GM23338 (cell line): ENCODE data around the gene RAB36. TPM values are rescaled to one million over a fixed set of nuclear protein-coding genes. Genes with fewer than 3 reads are reported as not detected.

Experiments used
- ATAC-seq: fragments of 200-7000 bp; cut with Tn5 transposase; 3 replicates; pipeline ENCODE4 v1.9.1; 2020
- DNase-seq: peaks from one replicate; pipeline ENCODE4 v3.0.0-alpha.2; 2015; ENCODE audit warnings: low spot score
- H2AFZ ChIP-seq: fragments of 200-600 bp; sonication (generic); 2 replicates; pipeline ENCODE4 v1.8.0; 2016; ENCODE audit warnings: antibody characterized with exemption, mild to moderate bottlenecking, moderate library complexity
- H3F3A ChIP-seq: fragments of 200-600 bp; sonication (generic); replicated peaks from 2 replicates; pipeline ENCODE4 v1.8.0; 2017; ENCODE audit warnings: antibody characterized with exemption, mixed run types, low read depth
- H3K27ac ChIP-seq: fragments of 200-600 bp; sonication (generic); 2 replicates; pipeline ENCODE4 v1.6.1; 2016; ENCODE audit warnings: low read depth
- H3K27me3 ChIP-seq: fragments of 200-600 bp; sonication (generic); 2 replicates; pipeline ENCODE4 v1.8.0; 2016; ENCODE audit warnings: mild to moderate bottlenecking, mixed run types, moderate library complexity; ENCODE audit not compliant: insufficient read depth
- H3K36me3 ChIP-seq: fragments of 200-600 bp; sonication (generic); 2 replicates; pipeline ENCODE4 v1.8.0; 2016; ENCODE audit warnings: mild to moderate bottlenecking; ENCODE audit not compliant: insufficient read depth
- H3K4me1 ChIP-seq: fragments of 200-600 bp; sonication (generic); 2 replicates; pipeline ENCODE4 v1.8.0; 2016; ENCODE audit warnings: mild to moderate bottlenecking, moderate library complexity; ENCODE audit not compliant: insufficient read depth
- H3K4me2 ChIP-seq: fragments of 200-600 bp; sonication (generic); 2 replicates; pipeline ENCODE4 v1.7.1; 2017; ENCODE audit warnings: mixed run types
- H3K4me3 ChIP-seq: fragments of 200-600 bp; sonication (generic); 2 replicates; pipeline ENCODE4 v1.6.1; 2016; ENCODE audit warnings: mixed run types
- H3K79me2 ChIP-seq: fragments of 200-600 bp; sonication (generic); replicated peaks from 2 replicates; pipeline ENCODE4 v1.8.0; 2017; ENCODE audit warnings: mild to moderate bottlenecking; ENCODE audit not compliant: insufficient read depth
- H3K9me2 ChIP-seq: fragments of 200-600 bp; sonication (generic); 2 replicates; pipeline ENCODE4 v1.8.0; 2017; ENCODE audit not compliant: insufficient read depth
- H4K20me1 ChIP-seq: fragments of 200-600 bp; sonication (generic); replicated peaks from 2 replicates; pipeline ENCODE4 v1.8.0; 2017; ENCODE audit warnings: mild to moderate bottlenecking; ENCODE audit not compliant: insufficient read depth
- H3K27ac Mint-ChIP-seq: 2 replicates; pipeline ENCODE4 v1.8.0; 2020; ENCODE audit warnings: inconsistent platforms, mild to moderate bottlenecking, moderate library complexity, mixed read lengths
- H3K27me3 Mint-ChIP-seq: 3 replicates; pipeline ENCODE4 v1.8.0; 2022; ENCODE audit warnings: low read depth, mild to moderate bottlenecking, moderate library complexity, mixed read lengths, inconsistent platforms; ENCODE audit not compliant: insufficient read depth, poor library complexity
- H3K36me3 Mint-ChIP-seq: 3 replicates; pipeline ENCODE4 v1.8.0; 2021; ENCODE audit warnings: low read depth, mild to moderate bottlenecking, inconsistent platforms, moderate library complexity, mixed read lengths
- H3K4me1 Mint-ChIP-seq: 3 replicates; pipeline ENCODE4 v1.8.0; 2020; ENCODE audit warnings: mild to moderate bottlenecking, inconsistent platforms, mixed read lengths
- H3K4me3 Mint-ChIP-seq: 3 replicates; pipeline ENCODE4 v1.8.0; 2021; ENCODE audit warnings: moderate library complexity, mild to moderate bottlenecking, inconsistent platforms, mixed read lengths
- H3K9me3 Mint-ChIP-seq: 3 replicates; pipeline ENCODE4 v1.8.0; 2020; ENCODE audit warnings: moderate library complexity, mild to moderate bottlenecking, inconsistent platforms, mixed read lengths
- CREB1 ChIP-seq: fragments of 250-450 bp; sonication (Bioruptor Pico); IDR thresholded peaks from 2 replicates; pipeline ENCODE4 v1.5.0; 2020; ENCODE audit warnings: low read depth, mild to moderate bottlenecking, moderate library complexity
- EZH2 ChIP-seq: fragments of 200-600 bp; sonication (generic); IDR thresholded peaks from one replicate; pipeline ENCODE4 v1.8.0; 2017; ENCODE audit warnings: antibody characterized with exemption, mild to moderate bottlenecking, low read depth; ENCODE audit not compliant: unreplicated experiment
- EZH2phosphoT487 ChIP-seq: fragments of 200-600 bp; sonication (generic); IDR thresholded peaks from one replicate; pipeline ENCODE4 v1.8.1; 2018; ENCODE audit warnings: antibody characterized with exemption; ENCODE audit not compliant: unreplicated experiment
- JUNB ChIP-seq: IDR thresholded peaks from one replicate; pipeline ENCODE4 v1.6.1; 2016; ENCODE audit warnings: antibody characterized with exemption; ENCODE audit not compliant: unreplicated experiment
- NANOG ChIP-seq: IDR thresholded peaks from 2 replicates; pipeline ENCODE4 v1.6.1; 2016; ENCODE audit warnings: antibody characterized with exemption, borderline replicate concordance
- POLR2AphosphoS5 ChIP-seq: IDR thresholded peaks from 2 replicates; pipeline ENCODE4 v1.6.1; 2016; ENCODE audit warnings: antibody characterized with exemption, low read depth
- REST ChIP-seq: IDR thresholded peaks from one replicate; pipeline ENCODE4 v1.6.1; 2018; ENCODE audit warnings: antibody characterized with exemption; ENCODE audit not compliant: unreplicated experiment
- STAT1 ChIP-seq: IDR thresholded peaks from one replicate; pipeline ENCODE4 v1.6.1; 2016; ENCODE audit warnings: antibody characterized with exemption; ENCODE audit not compliant: unreplicated experiment
- ZNF114 ChIP-seq: fragments of 250-450 bp; sonication (Bioruptor Pico); IDR thresholded peaks from 2 replicates; pipeline ENCODE4 v1.5.0; 2020; ENCODE audit warnings: mild to moderate bottlenecking, moderate library complexity
- ZNF331 ChIP-seq: fragments of 250-450 bp; sonication (Bioruptor Pico); IDR thresholded peaks from 2 replicates; pipeline ENCODE4 v1.5.0; 2020; ENCODE audit warnings: low read depth, mild to moderate bottlenecking, moderate library complexity
- polyA plus RNA-seq: library from polyadenylated mRNA; unstranded; fragments of >200 nt; fragmentation: Nextera tagmentation; extraction: Ambion mirVana; gene quantifications from 2 replicates; pipeline ENCODE4 v1.2.1, GENCODE V29; 2016
- total RNA-seq: library from RNA; depleted of rRNA; stranded (reverse); fragments of >200 nt; shearing (Covaris generic); gene quantifications from 2 replicates; pipeline ENCODE4 v1.2.3, GENCODE V29; 2014
- TF ChIP-seq, protein P1 (sequence below): fragments of 250-450 bp; sonication (Bioruptor Pico); IDR thresholded peaks from 2 replicates; pipeline ENCODE4 v1.5.0; 2020; ENCODE audit warnings: mild to moderate bottlenecking, moderate library complexity
- TF ChIP-seq, protein P2 (sequence below): IDR thresholded peaks from 2 replicates; pipeline ENCODE4 v1.6.1; 2016; ENCODE audit warnings: antibody characterized with exemption
- TF ChIP-seq, protein P3 (sequence below), 2 experiments: fragments of 200-600 bp in 1 of 2; sonication (generic) in 1 of 2; conservative IDR thresholded peaks; 2 replicates each; pipeline versions ENCODE4 v1.5.1 to v1.6.1; 2016 to 2017; ENCODE audit warnings: antibody characterized with exemption in 2 of 2, low read depth in 2 of 2, mild to moderate bottlenecking in 2 of 2, moderate library complexity in 1 of 2

RAB36 gene
- total and polyA plus RNA-seq, 2 experiments from 2014 or later: 0.58 to 1.2 TPM

DNA sequence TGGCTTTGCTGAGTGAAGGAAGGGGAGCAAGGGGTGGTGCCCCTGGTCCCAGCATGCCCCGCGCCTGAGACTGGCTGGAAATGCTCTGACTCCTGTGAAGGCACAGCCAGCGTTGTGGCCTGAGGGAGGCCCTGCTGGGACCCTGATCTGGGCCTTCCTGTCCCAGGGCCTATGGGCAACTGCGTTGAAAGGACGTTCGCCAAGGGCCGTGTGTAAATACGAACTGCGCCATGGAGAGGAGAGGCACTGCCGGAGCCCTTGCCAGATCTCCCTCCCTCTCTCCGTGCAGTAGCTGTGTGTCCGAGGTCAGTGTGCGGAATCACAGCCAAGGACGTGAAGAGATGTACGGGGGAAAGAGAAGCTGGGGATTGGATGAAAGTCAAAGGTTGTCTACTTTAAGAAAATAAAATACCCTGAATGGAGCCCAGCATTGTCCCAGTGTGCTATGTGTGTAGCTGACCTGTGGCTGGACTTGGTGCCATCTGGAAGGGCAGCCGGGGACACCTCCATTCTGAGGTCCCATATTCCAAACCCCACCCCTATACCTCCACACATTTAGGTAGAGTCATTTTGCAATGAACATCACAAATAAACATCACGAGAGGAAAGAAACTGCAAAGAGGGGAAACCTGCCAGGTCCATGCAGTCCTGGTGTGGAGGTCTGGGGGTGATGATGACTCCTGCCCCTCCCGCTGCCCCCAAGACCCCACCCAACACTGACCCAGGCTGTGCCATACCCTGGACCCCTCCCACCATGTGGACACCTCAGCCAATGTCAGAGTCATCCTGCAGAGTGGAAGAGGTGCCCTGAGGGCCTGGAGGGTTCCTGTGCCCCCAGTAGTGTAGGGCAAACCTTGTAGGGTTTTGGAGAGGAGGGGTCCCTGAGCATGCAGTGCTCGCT is 20.4 kb upstream of the RAB36 start:
- Histone ChIP-seq H3K9me2 (no peaks in the 10 kb centered on the region), H3K27me3 (no peaks in the 10 kb centered on the region), H3K36me3 (no peaks in the 10 kb centered on the region), H2AFZ (no peak overlapping the region), H3K79me2 (no peaks in the 10 kb centered on the region), H3K4me1 (no peaks in the 10 kb centered on the region), H3K4me3 (no peak overlapping the region), H3K27ac (no peak overlapping the region), H3F3A (no peaks in the 10 kb centered on the region), H3K4me2 (no peak overlapping the region), H4K20me1 (no peaks in the 10 kb centered on the region)
- no peak overlapping the region for H3K4me3 Mint-ChIP-seq
- no peak overlapping the region for H3K27ac Mint-ChIP-seq
- DNase-seq: no peak
- no peaks in the 10 kb centered on the region for H3K9me3 Mint-ChIP-seq
- H3K27me3 Mint-ChIP-seq: peaks cover 17% of the 10 kb centered on the region
- TF ChIP-seq, protein P1, sequence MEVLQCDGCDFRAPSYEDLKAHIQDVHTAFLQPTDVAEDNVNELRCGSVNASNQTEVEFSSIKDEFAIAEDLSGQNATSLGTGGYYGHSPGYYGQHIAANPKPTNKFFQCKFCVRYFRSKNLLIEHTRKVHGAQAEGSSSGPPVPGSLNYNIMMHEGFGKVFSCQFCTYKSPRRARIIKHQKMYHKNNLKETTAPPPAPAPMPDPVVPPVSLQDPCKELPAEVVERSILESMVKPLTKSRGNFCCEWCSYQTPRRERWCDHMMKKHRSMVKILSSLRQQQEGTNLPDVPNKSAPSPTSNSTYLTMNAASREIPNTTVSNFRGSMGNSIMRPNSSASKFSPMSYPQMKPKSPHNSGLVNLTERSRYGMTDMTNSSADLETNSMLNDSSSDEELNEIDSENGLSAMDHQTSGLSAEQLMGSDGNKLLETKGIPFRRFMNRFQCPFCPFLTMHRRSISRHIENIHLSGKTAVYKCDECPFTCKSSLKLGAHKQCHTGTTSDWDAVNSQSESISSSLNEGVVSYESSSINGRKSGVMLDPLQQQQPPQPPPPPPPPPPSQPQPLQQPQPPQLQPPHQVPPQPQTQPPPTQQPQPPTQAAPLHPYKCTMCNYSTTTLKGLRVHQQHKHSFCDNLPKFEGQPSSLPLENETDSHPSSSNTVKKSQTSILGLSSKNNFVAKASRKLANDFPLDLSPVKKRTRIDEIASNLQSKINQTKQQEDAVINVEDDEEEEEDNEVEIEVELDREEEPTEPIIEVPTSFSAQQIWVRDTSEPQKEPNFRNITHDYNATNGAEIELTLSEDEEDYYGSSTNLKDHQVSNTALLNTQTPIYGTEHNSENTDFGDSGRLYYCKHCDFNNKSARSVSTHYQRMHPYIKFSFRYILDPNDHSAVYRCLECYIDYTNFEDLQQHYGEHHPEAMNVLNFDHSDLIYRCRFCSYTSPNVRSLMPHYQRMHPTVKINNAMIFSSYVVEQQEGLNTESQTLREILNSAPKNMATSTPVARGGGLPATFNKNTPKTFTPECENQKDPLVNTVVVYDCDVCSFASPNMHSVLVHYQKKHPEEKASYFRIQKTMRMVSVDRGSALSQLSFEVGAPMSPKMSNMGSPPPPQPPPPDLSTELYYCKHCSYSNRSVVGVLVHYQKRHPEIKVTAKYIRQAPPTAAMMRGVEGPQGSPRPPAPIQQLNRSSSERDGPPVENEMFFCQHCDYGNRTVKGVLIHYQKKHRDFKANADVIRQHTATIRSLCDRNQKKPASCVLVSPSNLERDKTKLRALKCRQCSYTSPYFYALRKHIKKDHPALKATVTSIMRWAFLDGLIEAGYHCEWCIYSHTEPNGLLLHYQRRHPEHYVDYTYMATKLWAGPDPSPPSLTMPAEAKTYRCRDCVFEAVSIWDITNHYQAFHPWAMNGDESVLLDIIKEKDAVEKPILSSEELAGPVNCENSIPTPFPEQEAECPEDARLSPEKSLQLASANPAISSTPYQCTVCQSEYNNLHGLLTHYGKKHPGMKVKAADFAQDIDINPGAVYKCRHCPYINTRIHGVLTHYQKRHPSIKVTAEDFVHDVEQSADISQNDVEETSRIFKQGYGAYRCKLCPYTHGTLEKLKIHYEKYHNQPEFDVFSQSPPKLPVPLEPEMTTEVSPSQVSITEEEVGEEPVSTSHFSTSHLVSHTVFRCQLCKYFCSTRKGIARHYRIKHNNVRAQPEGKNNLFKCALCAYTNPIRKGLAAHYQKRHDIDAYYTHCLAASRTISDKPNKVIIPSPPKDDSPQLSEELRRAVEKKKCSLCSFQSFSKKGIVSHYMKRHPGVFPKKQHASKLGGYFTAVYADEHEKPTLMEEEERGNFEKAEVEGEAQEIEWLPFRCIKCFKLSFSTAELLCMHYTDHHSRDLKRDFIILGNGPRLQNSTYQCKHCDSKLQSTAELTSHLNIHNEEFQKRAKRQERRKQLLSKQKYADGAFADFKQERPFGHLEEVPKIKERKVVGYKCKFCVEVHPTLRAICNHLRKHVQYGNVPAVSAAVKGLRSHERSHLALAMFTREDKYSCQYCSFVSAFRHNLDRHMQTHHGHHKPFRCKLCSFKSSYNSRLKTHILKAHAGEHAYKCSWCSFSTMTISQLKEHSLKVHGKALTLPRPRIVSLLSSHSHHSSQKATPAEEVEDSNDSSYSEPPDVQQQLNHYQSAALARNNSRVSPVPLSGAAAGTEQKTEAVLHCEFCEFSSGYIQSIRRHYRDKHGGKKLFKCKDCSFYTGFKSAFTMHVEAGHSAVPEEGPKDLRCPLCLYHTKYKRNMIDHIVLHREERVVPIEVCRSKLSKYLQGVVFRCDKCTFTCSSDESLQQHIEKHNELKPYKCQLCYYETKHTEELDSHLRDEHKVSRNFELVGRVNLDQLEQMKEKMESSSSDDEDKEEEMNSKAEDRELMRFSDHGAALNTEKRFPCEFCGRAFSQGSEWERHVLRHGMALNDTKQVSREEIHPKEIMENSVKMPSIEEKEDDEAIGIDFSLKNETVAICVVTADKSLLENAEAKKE (CRISPR knock-in tag): no peak
- TF ChIP-seq EZH2phosphoT487 (no peak), EZH2 (no peak), JUNB (no peak), REST (no peak), CREB1 (CRISPR knock-in tag) (no peak), ZNF331 (CRISPR knock-in tag) (no peak), NANOG (no peak), ZNF114 (CRISPR knock-in tag) (no peak), POLR2AphosphoS5 (no peak), STAT1 (no peak)
- TF ChIP-seq, protein P2, sequence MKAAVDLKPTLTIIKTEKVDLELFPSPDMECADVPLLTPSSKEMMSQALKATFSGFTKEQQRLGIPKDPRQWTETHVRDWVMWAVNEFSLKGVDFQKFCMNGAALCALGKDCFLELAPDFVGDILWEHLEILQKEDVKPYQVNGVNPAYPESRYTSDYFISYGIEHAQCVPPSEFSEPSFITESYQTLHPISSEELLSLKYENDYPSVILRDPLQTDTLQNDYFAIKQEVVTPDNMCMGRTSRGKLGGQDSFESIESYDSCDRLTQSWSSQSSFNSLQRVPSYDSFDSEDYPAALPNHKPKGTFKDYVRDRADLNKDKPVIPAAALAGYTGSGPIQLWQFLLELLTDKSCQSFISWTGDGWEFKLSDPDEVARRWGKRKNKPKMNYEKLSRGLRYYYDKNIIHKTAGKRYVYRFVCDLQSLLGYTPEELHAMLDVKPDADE: no peak
- TF ChIP-seq, protein P3, sequence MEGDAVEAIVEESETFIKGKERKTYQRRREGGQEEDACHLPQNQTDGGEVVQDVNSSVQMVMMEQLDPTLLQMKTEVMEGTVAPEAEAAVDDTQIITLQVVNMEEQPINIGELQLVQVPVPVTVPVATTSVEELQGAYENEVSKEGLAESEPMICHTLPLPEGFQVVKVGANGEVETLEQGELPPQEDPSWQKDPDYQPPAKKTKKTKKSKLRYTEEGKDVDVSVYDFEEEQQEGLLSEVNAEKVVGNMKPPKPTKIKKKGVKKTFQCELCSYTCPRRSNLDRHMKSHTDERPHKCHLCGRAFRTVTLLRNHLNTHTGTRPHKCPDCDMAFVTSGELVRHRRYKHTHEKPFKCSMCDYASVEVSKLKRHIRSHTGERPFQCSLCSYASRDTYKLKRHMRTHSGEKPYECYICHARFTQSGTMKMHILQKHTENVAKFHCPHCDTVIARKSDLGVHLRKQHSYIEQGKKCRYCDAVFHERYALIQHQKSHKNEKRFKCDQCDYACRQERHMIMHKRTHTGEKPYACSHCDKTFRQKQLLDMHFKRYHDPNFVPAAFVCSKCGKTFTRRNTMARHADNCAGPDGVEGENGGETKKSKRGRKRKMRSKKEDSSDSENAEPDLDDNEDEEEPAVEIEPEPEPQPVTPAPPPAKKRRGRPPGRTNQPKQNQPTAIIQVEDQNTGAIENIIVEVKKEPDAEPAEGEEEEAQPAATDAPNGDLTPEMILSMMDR (conservative IDR thresholded peaks at IDR 0.05; ENCODE audit: low read depth in 2 of 2): no peak
- H3K4me1 Mint-ChIP-seq: peaks cover 2% of the 10 kb centered on the region; the same call in 2 of the 3 replicates
- H3K36me3 Mint-ChIP-seq: no peaks in the 10 kb centered on the region
- ATAC-seq: no peak
